ENCODE measurements around the gene LEMD2.

The LEMD2 gene

GRCh38 chr6:33761581-33761921 lies 27.4 kb downstream of the LEMD2 start:
- Histone ChIP-seq H3K27ac (ENCODE audit: extremely low read depth, low read depth, low read length) (peak overlapping the region; percentile 37; the same call in 1 of the 2 replicates), H3K36me3 (ENCODE audit: control insufficient read depth in 2 of 2, insufficient read depth in 1 of 2, low read length in 2 of 2) (no peaks in the 10 kb centered on the region), H3K9me3 (ENCODE audit: control insufficient read depth, insufficient read depth, low read depth, low read length) (no peaks in the 10 kb centered on the region), H3K4me1 (ENCODE audit: control insufficient read depth, insufficient read depth, low read length) (peaks cover 16% of the 10 kb centered on the region), H3K4me3 (ENCODE audit: low read depth, low read length) (no peak overlapping the region)
- CTCF ChIA-PET = interaction anchor here (0.6 to 12.1 kb wide), 15 partner anchors 9 to 393 kb away, joined by 3 to 193 read pairs (median 4); partner anchors contain the start of genes IP6K3 and UQCC2
- no peak for TF ChIP-seq ZNF626 (tag by site-specific recombination; IDR thresholded peaks at IDR 0.05)
- no peak for TF ChIP-seq ZNF202 (tag by site-specific recombination; IDR thresholded peaks at IDR 0.05; ENCODE audit: borderline replicate concordance)
- TF ChIP-seq ZFP69B (tag by site-specific recombination; IDR thresholded peaks at IDR 0.05) = no peak
- no peak for TF ChIP-seq ZNF362 (tag by site-specific recombination; IDR thresholded peaks at IDR 0.05)
- TF ChIP-seq ZNF121 (tag by site-specific recombination; IDR thresholded peaks at IDR 0.05) = no peak
- TF ChIP-seq SALL2 (tag by site-specific recombination; IDR thresholded peaks at IDR 0.05; ENCODE audit: borderline replicate concordance) = no peak
- no peak for TF ChIP-seq ZBTB8A (tag by site-specific recombination; IDR thresholded peaks at IDR 0.05)
- no peak for TF ChIP-seq ZNF704 (tag by site-specific recombination; IDR thresholded peaks at IDR 0.05)
- no peak for TF ChIP-seq ZBTB48 (tag by site-specific recombination; IDR thresholded peaks at IDR 0.05)
- TF ChIP-seq GLIS2 (tag by site-specific recombination; IDR thresholded peaks at IDR 0.05) = no peak
- no peak for TF ChIP-seq HOXD13 (CRISPR knock-in tag; IDR thresholded peaks at IDR 0.05; ENCODE audit: borderline replicate concordance)
- TF ChIP-seq PRDM2 (tag by site-specific recombination; IDR thresholded peaks at IDR 0.05; ENCODE audit: borderline replicate concordance) = no peak
- no peak for TF ChIP-seq KLF16 (tag by site-specific recombination; IDR thresholded peaks at IDR 0.05)
- TF ChIP-seq ZNF16 (tag by site-specific recombination; IDR thresholded peaks at IDR 0.05; ENCODE audit: low read depth) = no peak
- TF ChIP-seq ZBTB44 (tag by site-specific recombination; IDR thresholded peaks at IDR 0.05) = no peak
- no peak for TF ChIP-seq ZNF24 (tag by site-specific recombination; IDR thresholded peaks at IDR 0.05)
- no peak for TF ChIP-seq ZNF830 (tag by site-specific recombination; IDR thresholded peaks at IDR 0.05; ENCODE audit: low read depth)
- TF ChIP-seq ZNF157 (tag by site-specific recombination; IDR thresholded peaks at IDR 0.05) = no peak
- TF ChIP-seq GLI2 (tag by site-specific recombination; IDR thresholded peaks at IDR 0.05; ENCODE audit: borderline replicate concordance, low read depth) = no peak
- POLR2A ChIA-PET = interaction anchor here (1.6 kb wide), 1 partner anchor 10 kb away, joined by 5 read pairs; no protein-coding TSS in a partner anchor

All from HEK293 (cell line).